Endodermal cell (in vitro differentiated cells): ENCODE measurements around the gene EFCAB8. TPM values are rescaled to one million over a fixed set of nuclear protein-coding genes. Genes with fewer than 3 reads are reported as not detected.
A peak's percentile ranks its signal among the peaks of the same experiment; 100 is the strongest.

Experiments used
- DNase-seq: peaks from one replicate; pipeline ENCODE4 v3.0.0-alpha.2; 2017
- H3K27ac ChIP-seq: 2 replicates; pipeline ENCODE4 v1.5.1; 2013; ENCODE audit warnings: mild to moderate bottlenecking, low read depth, low read length, moderate library complexity
- H3K27me3 ChIP-seq: 2 replicates; pipeline ENCODE4 v1.6.1; 2013; ENCODE audit warnings: mild to moderate bottlenecking, low read length, moderate library complexity; ENCODE audit not compliant: insufficient read depth, control insufficient read depth, poor library complexity, severe bottlenecking
- H3K36me3 ChIP-seq: 2 replicates; pipeline ENCODE4 v1.7.0; 2013; ENCODE audit warnings: mild to moderate bottlenecking, low read length, moderate library complexity; ENCODE audit not compliant: control insufficient read depth, insufficient read depth
- H3K4me1 ChIP-seq: one replicate; pipeline ENCODE4 v1.7.0; 2013; ENCODE audit warnings: low read length; ENCODE audit not compliant: control insufficient read depth, insufficient read depth
- H3K4me3 ChIP-seq: 2 replicates; pipeline ENCODE4 v1.5.1; 2013; ENCODE audit warnings: mild to moderate bottlenecking, low read length, moderate library complexity
- H3K9ac ChIP-seq: 2 replicates; pipeline ENCODE4 v1.6.1; 2013; ENCODE audit warnings: mild to moderate bottlenecking, low read length, moderate library complexity; ENCODE audit not compliant: poor library complexity, severe bottlenecking; ENCODE audit errors: extremely low read depth
- H3K9me3 ChIP-seq: 2 replicates; pipeline ENCODE4 v1.6.1; 2013; ENCODE audit warnings: mild to moderate bottlenecking, low read length, moderate library complexity; ENCODE audit not compliant: control insufficient read depth
- H3K27ac Mint-ChIP-seq: 2 replicates; pipeline ENCODE4 v1.8.0; 2020; ENCODE audit warnings: mixed read lengths
- H3K27me3 Mint-ChIP-seq: 2 replicates; pipeline ENCODE4 v1.8.0; 2021; ENCODE audit warnings: mild to moderate bottlenecking, mixed read lengths; ENCODE audit not compliant: insufficient read depth
- H3K36me3 Mint-ChIP-seq: 2 replicates; pipeline ENCODE4 v1.8.0; 2020; ENCODE audit warnings: low read depth, mixed read lengths
- H3K4me1 Mint-ChIP-seq: 2 replicates; pipeline ENCODE4 v1.8.0; 2020; ENCODE audit warnings: mixed read lengths
- H3K4me3 Mint-ChIP-seq: 2 replicates; pipeline ENCODE4 v1.8.0; 2020; ENCODE audit warnings: mild to moderate bottlenecking, moderate library complexity, mixed read lengths
- H3K9me3 Mint-ChIP-seq: 2 replicates; pipeline ENCODE4 v1.8.0; 2020; ENCODE audit warnings: mild to moderate bottlenecking, mixed read lengths
- WGBS, 2 experiments: methylation state at CpG; one replicate each; pipeline versions ENCODE4 v1.1.5 to v1.1.7; 2013; ENCODE audit warnings: missing lambda C conversion rate in 2 of 2, mixed read lengths in 1 of 2; ENCODE audit not compliant: insufficient coverage in 1 of 2, insufficient read length in 1 of 2; 5-methylcytosine and 5-hydroxymethylcytosine counted together
- total RNA-seq, 2 donors: library from RNA; stranded (reverse); fragmentation: NEBNext Ultra II Directional in 1 of 2; extraction: Animal tissue kit (Norgen Biotek cat#: 25700) in 1 of 2; gene quantifications; 2 replicates in 1 of 2; 3 replicates in 1 of 2; pipeline ENCODE4 v1.2.1, GENCODE V29; 2021
- TF ChIP-seq, protein P1 (sequence below): fragments of 200-600 bp; sonication (generic); conservative IDR thresholded peaks from 2 replicates; pipeline ENCODE4 v1.5.0; 2021; ENCODE audit warnings: antibody characterized with exemption, mild to moderate bottlenecking

EFCAB8 gene
- total RNA-seq, 2 donors from 2014 or later = 0.44 to 1.0 TPM

DNA sequence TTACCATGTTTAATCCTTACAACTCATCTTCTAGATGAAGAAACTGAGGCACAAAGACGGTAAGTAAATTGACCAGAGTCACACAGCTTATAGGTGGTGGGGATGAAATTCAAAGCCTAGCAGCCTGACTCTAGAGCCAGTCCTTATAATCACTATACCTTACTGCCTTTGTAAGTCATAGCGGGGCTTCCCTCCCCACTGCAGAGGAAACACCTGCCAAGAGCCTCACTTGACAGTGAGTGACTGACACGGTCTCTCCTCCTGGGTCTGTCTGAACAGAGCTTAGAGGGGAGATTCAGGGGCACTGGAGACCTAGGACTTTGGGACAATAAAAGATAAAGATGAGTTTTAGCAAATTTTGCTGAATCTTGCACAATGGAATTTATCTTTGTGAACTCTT, 132.7 kb downstream of the EFCAB8 start:
- 88 to 90% methylated on average over 1 to 3 of the region's 3 CpGs for WGBS, 2 experiments
- peaks cover 9% of the 10 kb centered on the region for H3K9me3 ChIP-seq
- Mint-ChIP-seq H3K36me3 (no peaks in the 10 kb centered on the region), H3K27me3 (no peaks in the 10 kb centered on the region), H3K27ac (no peak overlapping the region), H3K9me3 (peaks cover 11% of the 10 kb centered on the region), H3K4me3 (no peak overlapping the region), H3K4me1 (no peaks in the 10 kb centered on the region)
- H3K4me3 ChIP-seq = no peak overlapping the region
- TF ChIP-seq, protein P1, sequence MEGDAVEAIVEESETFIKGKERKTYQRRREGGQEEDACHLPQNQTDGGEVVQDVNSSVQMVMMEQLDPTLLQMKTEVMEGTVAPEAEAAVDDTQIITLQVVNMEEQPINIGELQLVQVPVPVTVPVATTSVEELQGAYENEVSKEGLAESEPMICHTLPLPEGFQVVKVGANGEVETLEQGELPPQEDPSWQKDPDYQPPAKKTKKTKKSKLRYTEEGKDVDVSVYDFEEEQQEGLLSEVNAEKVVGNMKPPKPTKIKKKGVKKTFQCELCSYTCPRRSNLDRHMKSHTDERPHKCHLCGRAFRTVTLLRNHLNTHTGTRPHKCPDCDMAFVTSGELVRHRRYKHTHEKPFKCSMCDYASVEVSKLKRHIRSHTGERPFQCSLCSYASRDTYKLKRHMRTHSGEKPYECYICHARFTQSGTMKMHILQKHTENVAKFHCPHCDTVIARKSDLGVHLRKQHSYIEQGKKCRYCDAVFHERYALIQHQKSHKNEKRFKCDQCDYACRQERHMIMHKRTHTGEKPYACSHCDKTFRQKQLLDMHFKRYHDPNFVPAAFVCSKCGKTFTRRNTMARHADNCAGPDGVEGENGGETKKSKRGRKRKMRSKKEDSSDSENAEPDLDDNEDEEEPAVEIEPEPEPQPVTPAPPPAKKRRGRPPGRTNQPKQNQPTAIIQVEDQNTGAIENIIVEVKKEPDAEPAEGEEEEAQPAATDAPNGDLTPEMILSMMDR = no peak
- no peak for DNase-seq
- H3K27me3 ChIP-seq = no peaks in the 10 kb centered on the region
- no peaks in the 10 kb centered on the region for H3K36me3 ChIP-seq
- H3K9ac ChIP-seq = no peak overlapping the region
- no peaks in the 10 kb centered on the region for H3K4me1 ChIP-seq
- no peak overlapping the region for H3K27ac ChIP-seq

DNA sequence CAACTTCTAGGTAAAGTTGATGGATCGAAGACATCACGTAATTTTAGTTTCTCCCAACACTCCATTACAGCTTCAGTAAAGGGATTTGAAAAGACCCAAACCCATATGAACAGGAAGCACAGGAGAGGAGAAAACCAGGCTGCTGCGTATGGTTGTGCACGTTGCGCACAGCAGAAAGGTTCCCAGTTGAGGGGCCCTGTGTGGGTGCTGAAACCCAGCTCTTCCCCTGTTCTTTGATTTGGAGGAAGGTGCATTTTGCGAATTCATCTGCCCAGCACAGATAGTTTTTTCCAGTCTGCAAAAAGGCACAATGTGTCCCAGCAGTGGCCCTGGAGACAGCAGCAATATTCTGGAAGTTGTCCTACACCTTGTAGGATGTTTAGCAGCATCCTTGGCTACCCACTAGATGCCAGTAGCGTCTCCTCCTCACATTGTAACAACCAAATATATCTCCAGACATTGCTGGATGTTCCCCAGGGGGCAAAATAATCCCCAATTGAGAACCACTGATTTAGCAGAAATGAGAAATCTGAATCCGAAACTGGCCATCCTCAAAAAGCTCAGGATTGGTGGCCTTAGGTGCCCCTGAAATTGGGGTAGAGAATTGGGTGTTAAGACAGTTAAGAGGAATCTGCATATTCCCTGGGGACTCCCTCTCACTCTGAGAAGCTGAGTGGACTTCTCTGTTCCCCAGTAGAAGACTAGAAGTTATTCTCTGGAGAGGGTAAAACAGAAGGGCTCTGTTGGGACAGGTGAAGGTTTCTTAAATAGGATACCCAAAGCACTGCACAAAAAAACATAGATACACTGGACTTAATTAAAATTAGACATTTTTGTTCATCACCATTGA, 133.3 kb downstream of the EFCAB8 start:
- no peak for DNase-seq
- WGBS, 2 experiments = 81 to 86% methylated on average over 4 to 8 of the region's 8 CpGs
- TF ChIP-seq, protein P1 = peak; percentile 47
- no peak overlapping the region for H3K4me3 ChIP-seq
- H3K36me3 Mint-ChIP-seq = no peaks in the 10 kb centered on the region
- H3K27ac ChIP-seq = no peak overlapping the region
- peaks cover 11% of the 10 kb centered on the region for H3K9me3 Mint-ChIP-seq
- H3K4me3 Mint-ChIP-seq = no peak overlapping the region
- H3K4me1 Mint-ChIP-seq = no peaks in the 10 kb centered on the region
- no peak overlapping the region for H3K27ac Mint-ChIP-seq
- no peaks in the 10 kb centered on the region for H3K27me3 Mint-ChIP-seq
- no peak overlapping the region for H3K9ac ChIP-seq
- H3K9me3 ChIP-seq = peaks cover 9% of the 10 kb centered on the region
- no peaks in the 10 kb centered on the region for H3K4me1 ChIP-seq
- no peaks in the 10 kb centered on the region for H3K27me3 ChIP-seq
- no peaks in the 10 kb centered on the region for H3K36me3 ChIP-seq

DNA sequence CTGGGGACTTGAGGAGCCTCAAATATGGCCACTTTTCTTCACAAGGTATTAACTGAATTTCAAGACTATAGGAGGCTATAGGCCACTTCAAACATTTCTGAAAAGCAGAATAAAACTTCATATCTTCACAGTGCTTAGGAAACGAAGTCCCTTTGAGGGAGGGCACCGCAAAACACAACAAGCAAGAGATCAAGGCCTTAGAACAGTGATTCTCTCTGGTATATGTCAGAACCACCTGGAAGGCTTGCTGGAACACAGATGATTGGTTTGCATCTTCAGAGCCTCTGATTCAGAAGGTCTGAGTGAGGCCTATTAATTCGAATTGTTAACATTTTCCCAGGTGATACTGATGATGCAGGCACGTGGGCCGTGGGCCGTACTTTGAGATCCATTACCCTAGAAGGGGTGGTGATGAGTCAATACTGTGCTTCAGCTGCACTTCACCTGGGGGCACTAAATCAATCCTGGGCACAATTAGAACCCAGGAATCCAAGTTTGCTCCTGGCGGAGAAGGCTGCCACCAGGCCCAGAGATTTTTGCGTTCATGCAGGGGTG, 134.8 kb downstream of the EFCAB8 start:
- no peak overlapping the region for H3K27ac Mint-ChIP-seq
- Histone ChIP-seq H3K27ac (no peak overlapping the region), H3K9me3 (peaks cover 9% of the 10 kb centered on the region), H3K4me3 (no peak overlapping the region), H3K4me1 (no peaks in the 10 kb centered on the region), H3K27me3 (no peaks in the 10 kb centered on the region), H3K9ac (no peak overlapping the region), H3K36me3 (no peaks in the 10 kb centered on the region)
- no peak for DNase-seq
- H3K36me3 Mint-ChIP-seq = no peaks in the 10 kb centered on the region
- H3K4me3 Mint-ChIP-seq = no peak overlapping the region
- TF ChIP-seq, protein P1 = peak; percentile 11
- H3K4me1 Mint-ChIP-seq = no peaks in the 10 kb centered on the region
- peaks cover 11% of the 10 kb centered on the region for H3K9me3 Mint-ChIP-seq
- WGBS, 2 experiments = 91 to 95% methylated on average over 7 to 8 of the region's 8 CpGs
- H3K27me3 Mint-ChIP-seq = no peaks in the 10 kb centered on the region
